Lower leg skin (tissue), 4 donors: ENCODE measurements around the gene ARHGAP5. TPM values are rescaled to one million over a fixed set of nuclear protein-coding genes. Genes with fewer than 3 reads are reported as not detected.
"Not testable (repeated sequence)": the region's sequence is repeated elsewhere in the genome, so short reads cannot be mapped to it uniquely, and the experiment has no call there.

ENCODE experiments used
- DNase-seq, 2 donors: peaks; one replicate each; pipeline ENCODE4 v3.0.0-alpha.2; 2019; ENCODE audit warnings: low spot score in 2 of 2
- H3K4me3 ChIP-seq: fragments of 200-600 bp; sonication (generic); 2 replicates; pipeline ENCODE4 v1.5.1; 2017; ENCODE audit warnings: mild to moderate bottlenecking, low read depth; ENCODE audit not compliant: poor library complexity, severe bottlenecking
- POLR2A ChIP-seq, 2 donors: fragments of 450-650 bp; IDR thresholded peaks; one replicate each; pipeline ENCODE4 v1.6.1; 2016 to 2017; ENCODE audit warnings: antibody characterized with exemption in 2 of 2, mild to moderate bottlenecking in 1 of 2, moderate library complexity in 1 of 2
- WGBS, 2 donors: methylation state at CpG; one replicate each; pipeline ENCODE4 v1.1.5; 2018; 5-methylcytosine and 5-hydroxymethylcytosine counted together
- intact Hi-C: fragments of 100-400 bp; cut with DNase I; formaldehyde crosslinking; loops from one replicate; pipeline ENCODE4 v1.15.0; 2023; ENCODE audit warnings: low total_unique reads
- total RNA-seq, 4 donors: library from RNA; depleted of rRNA; stranded (reverse); fragments of >200 nt; gene quantifications; one replicate each; pipeline ENCODE4 v1.1.0, GENCODE V29; 2016
- TF ChIP-seq, protein P1 (sequence below), 3 donors: fragments of 450-650 bp; IDR thresholded peaks; one replicate each; pipeline ENCODE4 v1.5.1; 2016; ENCODE audit warnings: antibody characterized with exemption in 3 of 3, mild to moderate bottlenecking in 3 of 3, moderate library complexity in 2 of 3

The ARHGAP5 gene
- total RNA-seq, 4 donors from 2014 or later: 86.4 to 97.5 (median 95.2) TPM

- no peak overlapping the region for H3K4me3 ChIP-seq
- 83 to 88% methylated on average over 1 of the region's 1 CpG for WGBS, 2 donors
- TF ChIP-seq, protein P1, sequence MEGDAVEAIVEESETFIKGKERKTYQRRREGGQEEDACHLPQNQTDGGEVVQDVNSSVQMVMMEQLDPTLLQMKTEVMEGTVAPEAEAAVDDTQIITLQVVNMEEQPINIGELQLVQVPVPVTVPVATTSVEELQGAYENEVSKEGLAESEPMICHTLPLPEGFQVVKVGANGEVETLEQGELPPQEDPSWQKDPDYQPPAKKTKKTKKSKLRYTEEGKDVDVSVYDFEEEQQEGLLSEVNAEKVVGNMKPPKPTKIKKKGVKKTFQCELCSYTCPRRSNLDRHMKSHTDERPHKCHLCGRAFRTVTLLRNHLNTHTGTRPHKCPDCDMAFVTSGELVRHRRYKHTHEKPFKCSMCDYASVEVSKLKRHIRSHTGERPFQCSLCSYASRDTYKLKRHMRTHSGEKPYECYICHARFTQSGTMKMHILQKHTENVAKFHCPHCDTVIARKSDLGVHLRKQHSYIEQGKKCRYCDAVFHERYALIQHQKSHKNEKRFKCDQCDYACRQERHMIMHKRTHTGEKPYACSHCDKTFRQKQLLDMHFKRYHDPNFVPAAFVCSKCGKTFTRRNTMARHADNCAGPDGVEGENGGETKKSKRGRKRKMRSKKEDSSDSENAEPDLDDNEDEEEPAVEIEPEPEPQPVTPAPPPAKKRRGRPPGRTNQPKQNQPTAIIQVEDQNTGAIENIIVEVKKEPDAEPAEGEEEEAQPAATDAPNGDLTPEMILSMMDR (IDR thresholded peaks at IDR 0.05): no peak
- TF ChIP-seq POLR2A (IDR thresholded peaks at IDR 0.05): no peak
- no peak for DNase-seq
- intact Hi-C loops: no loop called here
Measured at GRCh38 chr14:32128703-32129102, 51.6 kb downstream of the ARHGAP5 start.

DNA sequence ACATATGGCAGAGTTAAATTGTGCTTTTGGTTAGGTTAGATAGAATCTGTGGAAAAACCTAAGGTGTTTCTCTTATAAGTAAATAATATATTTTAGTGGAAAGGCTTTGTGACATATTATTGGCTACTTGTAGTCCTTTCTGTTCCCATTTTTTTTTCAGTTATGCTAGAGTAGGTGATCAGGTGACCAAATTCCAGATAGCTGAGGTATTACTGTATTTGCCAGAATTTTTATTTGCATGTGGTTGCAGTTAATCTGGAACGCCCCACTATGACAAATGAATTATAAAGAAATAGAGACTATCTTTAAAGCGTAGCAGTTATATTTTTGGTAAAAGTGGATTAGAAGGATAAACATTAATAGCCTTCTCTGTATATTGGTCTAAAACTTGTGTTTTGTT lies 52.0 kb downstream of the ARHGAP5 start:
- DNase-seq: no peak
- WGBS, 2 donors: 26 to 33% methylated on average over 2 of the region's 2 CpGs
- TF ChIP-seq POLR2A (IDR thresholded peaks at IDR 0.05): no peak
- TF ChIP-seq, protein P1 (IDR thresholded peaks at IDR 0.05): no peak
- intact Hi-C loops: no loop called here
- H3K4me3 ChIP-seq: no peak overlapping the region

DNA sequence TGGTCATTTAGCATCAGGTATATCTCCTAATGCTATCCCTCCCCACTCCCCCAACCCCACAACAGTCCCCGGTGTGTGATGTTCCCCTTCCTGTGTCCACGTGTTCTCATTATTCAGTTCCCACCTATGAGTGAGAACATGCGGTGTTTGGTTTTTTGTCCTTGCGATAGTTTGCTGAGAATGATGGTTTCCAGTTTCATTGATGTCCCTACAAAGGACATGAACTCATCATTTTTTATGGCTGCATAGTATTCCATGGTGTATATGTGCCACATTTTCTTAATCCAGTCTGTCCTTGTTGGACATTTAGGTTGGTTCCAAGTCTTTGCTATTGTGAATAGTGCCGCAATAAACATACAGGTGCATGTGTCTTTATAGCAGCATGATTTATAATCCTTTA lies 54.6 kb downstream of the ARHGAP5 start:
- 97 to 99% methylated on average over 5 of the region's 5 CpGs for WGBS, 2 donors
- intact Hi-C loops, H3K4me3 ChIP-seq, DNase-seq: not testable (repeated sequence)

DNA sequence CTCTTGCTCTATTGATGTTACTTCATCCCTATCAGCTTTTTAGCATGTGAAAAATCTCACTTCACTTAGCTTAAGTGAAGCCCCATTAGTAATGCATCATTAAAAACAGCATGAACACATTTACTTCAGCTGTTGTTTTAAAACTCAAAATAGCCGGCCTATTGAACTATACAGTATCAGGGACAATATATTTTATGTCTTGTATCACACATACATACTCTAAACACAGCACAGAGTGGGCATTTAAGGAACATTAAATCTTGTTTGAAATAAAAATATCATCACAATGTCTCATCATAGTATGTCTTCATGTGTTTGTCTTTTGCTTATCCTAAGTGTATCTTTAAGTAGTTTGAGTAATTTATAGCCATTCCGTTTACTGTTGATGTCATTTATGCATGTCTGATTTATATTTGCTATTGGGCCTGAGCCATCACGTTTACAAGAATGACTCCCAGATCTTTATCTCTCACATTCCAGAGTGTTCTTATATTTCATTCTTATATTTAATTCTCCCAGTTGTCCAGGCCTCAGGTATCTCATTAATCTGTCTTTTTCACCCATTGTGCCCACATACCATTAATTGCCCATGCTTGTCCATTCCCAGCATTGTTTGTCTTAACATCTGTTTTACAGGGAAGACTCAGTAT lies 57.5 kb downstream of the ARHGAP5 start:
- no peak for DNase-seq
- TF ChIP-seq, protein P1 (IDR thresholded peaks at IDR 0.05): no peak
- TF ChIP-seq POLR2A (IDR thresholded peaks at IDR 0.05): no peak

GRCh38 chr14:32136027-32136825 lies 59.1 kb downstream of the ARHGAP5 start:
- intact Hi-C loops: no loop called here
- 90 to 96% methylated on average over 2 of the region's 2 CpGs for WGBS, 2 donors
- H3K4me3 ChIP-seq: no peak overlapping the region
- TF ChIP-seq POLR2A (IDR thresholded peaks at IDR 0.05): no peak
- TF ChIP-seq, protein P1 (IDR thresholded peaks at IDR 0.05): no peak
- no peak for DNase-seq

More for the DNA sequence above, 57.5 kb downstream of the ARHGAP5 start:
- 34 to 38% methylated on average over 3 of the region's 3 CpGs for WGBS, 2 donors
- intact Hi-C loops: no loop called here
- H3K4me3 ChIP-seq: no peak overlapping the region

DNA sequence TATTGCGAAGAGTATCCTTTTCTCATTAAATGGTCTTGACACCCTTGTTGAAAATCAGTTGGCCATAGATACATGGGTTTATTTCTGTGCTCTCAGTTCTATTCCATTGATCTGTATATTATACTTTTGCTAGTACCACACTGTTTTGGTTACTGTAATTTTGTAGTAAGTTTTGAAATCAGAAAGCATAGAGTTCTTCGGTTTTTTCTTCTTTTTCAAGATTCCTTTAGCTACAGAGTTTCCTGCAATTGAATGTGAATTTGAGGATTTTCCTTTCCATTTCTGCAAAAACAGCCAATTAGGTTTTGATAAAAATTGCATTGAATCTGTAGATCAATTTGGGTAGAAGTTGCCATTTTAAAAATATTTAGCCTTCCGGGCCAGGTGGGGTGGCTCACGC lies 60.2 kb downstream of the ARHGAP5 start:
- H3K4me3 ChIP-seq: no peak overlapping the region
- TF ChIP-seq POLR2A (IDR thresholded peaks at IDR 0.05): no peak
- intact Hi-C loops: no loop called here
- WGBS, 2 donors: 97% methylated on average over 4 of the region's 4 CpGs
- no peak for DNase-seq
